Measurements from ENCODE around the gene FNDC3A. TPM values are rescaled to one million over a fixed set of nuclear protein-coding genes. Genes with fewer than 3 reads are reported as not detected.
"Not testable (repeated sequence)": the region's sequence is repeated elsewhere in the genome, so short reads cannot be mapped to it uniquely, and the experiment has no call there.

The FNDC3A gene
- total RNA-seq, 1 donor from 2014 or later = 48.8 TPM

- not testable (repeated sequence) for DNase-seq
Measured at GRCh38 chr13:49157955-49158584, 182.4 kb downstream of the FNDC3A start.

DNA sequence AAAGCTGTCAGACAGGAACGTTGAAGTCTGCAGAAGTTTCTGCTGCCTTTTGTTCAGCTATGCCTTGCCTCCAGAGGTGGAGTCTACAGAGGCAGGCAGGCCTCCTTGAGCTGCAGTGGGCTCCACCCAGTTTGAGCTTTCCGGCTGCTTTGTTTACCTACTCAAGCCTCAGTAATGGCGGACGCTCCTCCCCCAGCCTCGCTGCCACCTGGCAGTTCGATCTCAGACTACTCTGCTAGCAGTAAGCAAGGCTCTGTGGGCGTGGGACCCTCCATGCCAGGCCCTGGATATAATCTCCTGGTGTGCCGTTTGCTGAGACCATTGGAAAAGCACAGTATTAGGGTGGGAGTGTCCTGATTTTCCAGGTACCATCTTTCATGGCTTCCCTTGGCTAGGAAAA is 187.4 kb downstream of the FNDC3A start:
- DNase-seq = not testable (repeated sequence)

DNA sequence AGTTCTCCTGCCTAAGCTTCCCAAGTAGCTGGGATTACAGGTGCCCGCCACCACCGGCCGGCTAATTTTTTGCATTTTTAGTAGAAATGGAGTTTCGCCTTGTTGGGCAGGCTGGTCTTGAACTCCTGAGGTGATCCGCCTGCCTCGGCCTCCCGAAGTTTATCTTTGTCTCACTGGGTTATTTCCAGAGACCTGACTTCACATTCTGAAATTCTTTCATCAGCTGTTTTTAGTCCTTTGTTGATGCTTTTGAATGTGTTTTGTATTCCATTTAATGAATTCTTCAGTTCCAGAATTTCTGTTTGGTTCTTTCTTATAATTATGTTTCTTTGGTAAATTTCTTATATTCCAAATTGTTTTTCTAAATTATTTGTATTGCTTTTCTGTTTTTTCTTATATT is 189.0 kb downstream of the FNDC3A start:
- DNase-seq = no peak

GRCh38 chr13:49165798-49166752 is 190.4 kb downstream of the FNDC3A start:
- DNase-seq = no peak

DNA sequence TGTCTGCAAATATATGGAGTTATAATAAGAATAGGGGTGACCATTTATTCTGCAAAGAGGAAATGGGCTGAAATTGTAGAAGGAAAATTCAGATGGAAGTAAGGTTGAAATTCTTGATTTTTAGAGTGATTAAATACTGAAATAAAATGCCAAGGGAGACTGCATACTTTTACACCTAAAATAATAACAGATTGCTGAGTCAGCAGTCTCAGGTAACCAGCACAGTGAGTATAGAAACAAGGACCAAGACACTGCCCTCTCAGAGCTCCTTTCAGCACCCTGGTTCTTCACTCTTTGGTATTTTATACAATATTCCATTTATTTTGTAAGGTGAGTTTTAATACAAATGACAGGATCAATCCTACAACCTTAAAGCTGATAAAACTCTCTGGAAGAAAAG is 195.6 kb downstream of the FNDC3A start:
- DNase-seq = no peak

DNA sequence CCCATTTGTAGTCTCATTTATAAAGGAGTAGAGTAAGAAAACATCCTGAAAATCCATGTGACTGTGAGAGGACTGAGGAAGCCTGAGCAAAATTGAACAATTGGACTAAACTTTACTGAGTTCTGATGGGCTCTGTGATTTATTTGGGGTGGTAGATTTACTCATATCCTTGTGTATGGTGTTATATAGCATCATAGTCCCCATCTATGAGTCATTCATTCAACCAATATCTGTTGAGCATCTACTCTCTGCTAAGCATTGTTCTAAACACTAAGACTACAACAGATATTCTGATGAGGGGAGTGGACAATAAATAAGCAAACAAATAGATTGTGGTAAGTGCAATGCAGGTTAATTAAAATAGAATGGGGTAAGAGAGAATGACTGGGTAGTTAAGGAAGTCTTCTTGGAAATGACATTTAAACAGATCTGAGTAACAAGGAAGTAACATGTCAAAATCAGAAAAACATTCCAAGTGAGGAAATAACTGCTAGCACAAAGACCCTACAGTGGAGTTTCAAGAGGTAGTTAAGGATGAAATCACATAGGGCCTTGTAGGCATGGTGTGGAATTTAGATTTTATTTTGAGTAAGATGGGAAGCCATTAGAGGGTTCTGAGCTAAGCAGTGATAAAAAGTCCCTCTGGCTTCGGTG is 208.1 kb downstream of the FNDC3A start:
- DNase-seq = no peak

DNA sequence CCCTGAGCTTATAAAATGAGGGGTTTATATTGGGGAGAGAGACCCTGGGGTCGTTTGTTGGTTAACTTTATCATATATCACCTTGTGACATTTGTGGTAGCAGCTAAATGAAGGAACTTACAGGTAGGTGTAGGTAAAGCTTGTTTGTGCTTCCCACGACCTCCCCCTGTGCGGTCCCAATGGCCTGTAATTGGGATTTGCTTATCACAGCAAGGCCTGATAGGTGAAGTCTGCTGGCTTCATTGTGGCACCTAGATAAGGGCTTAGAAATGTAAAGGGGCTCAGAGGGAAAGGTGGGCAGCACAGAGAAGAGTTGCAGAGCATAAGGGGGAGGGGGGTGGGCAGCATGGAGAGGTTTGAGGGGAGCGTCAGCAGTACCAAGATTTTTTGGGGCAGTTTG is 208.9 kb downstream of the FNDC3A start:
- no peak for DNase-seq

GRCh38 chr13:49185264-49185663 is 209.6 kb downstream of the FNDC3A start:
- no peak for DNase-seq

- DNase-seq = no peak
Measured at GRCh38 chr13:49190901-49191300, 215.2 kb downstream of the FNDC3A start.

- DNase-seq = no peak
Measured at GRCh38 chr13:49206641-49207040, 230.9 kb downstream of the FNDC3A start.

GRCh38 chr13:49208619-49209018 is 232.9 kb downstream of the FNDC3A start:
- DNase-seq = no peak

- no peak for DNase-seq
Measured at GRCh38 chr13:49210114-49210513, 234.4 kb downstream of the FNDC3A start.

- no peak for DNase-seq
Measured at GRCh38 chr13:49210669-49211068, 235.0 kb downstream of the FNDC3A start.

GRCh38 chr13:49213539-49213938 is 237.8 kb downstream of the FNDC3A start:
- DNase-seq = no peak

GRCh38 chr13:49213997-49214916 is 238.5 kb downstream of the FNDC3A start:
- DNase-seq = no peak

GRCh38 chr13:49214917-49215376 is 239.2 kb downstream of the FNDC3A start:
- no peak for DNase-seq

DNA sequence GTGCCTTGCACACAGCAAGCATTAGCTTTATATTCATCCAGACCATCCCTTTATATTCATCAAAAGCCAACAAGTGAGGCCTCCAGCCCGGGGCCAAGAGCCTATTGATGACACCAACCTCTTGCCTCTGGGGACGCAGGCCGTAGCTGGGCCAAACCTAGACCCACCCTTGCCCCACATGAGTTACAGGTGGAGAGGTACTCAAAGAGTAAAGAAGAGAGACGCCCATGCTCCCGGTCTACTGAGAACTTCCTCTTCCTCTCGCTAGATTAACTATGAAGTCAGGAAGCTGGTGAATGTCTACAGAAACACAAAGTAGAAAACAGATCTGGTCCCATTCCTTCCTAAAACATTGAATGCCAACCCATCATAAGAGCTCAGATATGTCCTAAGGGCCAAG is 240.6 kb downstream of the FNDC3A start:
- DNase-seq = no peak

DNA sequence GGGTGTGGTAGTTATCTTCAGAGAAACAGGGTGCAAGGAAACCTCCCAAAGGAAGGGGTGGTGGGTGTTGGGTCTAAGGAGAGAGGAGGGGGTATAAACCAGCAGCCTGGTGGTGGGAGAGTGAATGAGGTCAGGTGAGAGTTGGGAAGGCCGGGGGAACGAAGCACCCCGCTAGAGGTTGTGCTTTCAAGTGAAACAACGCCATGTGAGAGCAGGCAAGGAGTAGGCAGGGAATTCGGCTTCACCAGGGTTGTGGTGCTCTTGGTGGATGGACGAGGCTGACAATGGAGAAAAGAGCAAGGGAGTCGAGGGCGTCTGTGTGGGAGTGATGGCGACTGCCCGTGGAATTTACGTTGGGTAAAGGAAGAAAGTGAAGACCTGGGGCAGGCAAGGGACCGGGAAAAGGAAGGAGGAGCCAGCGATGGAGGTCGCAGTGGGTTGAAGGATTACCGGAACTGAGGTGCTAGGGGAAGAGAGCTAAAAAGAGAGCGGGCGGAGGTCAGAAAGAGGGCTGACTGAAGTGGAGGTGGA is 242.3 kb downstream of the FNDC3A start:
- DNase-seq = no peak

- DNase-seq = no peak
Measured at GRCh38 chr13:49218493-49219051, 242.9 kb downstream of the FNDC3A start.

- no peak for DNase-seq
Measured at GRCh38 chr13:49219647-49220035, 243.9 kb downstream of the FNDC3A start.

Data from skin of body (tissue), 2 donors.